Eye (tissue), 1 donor: ENCODE results near the gene PSME1.
A peak's percentile ranks its signal among the peaks of the same experiment; 100 is the strongest.

Source experiments
- DNase-seq: peaks from one replicate; pipeline ENCODE4 v3.0.0-alpha.2; 2015

The PSME1 gene

GRCh38 chr14:24147761-24148428 is 11.9 kb downstream of the PSME1 start:
- DNase-seq: no peak

DNA sequence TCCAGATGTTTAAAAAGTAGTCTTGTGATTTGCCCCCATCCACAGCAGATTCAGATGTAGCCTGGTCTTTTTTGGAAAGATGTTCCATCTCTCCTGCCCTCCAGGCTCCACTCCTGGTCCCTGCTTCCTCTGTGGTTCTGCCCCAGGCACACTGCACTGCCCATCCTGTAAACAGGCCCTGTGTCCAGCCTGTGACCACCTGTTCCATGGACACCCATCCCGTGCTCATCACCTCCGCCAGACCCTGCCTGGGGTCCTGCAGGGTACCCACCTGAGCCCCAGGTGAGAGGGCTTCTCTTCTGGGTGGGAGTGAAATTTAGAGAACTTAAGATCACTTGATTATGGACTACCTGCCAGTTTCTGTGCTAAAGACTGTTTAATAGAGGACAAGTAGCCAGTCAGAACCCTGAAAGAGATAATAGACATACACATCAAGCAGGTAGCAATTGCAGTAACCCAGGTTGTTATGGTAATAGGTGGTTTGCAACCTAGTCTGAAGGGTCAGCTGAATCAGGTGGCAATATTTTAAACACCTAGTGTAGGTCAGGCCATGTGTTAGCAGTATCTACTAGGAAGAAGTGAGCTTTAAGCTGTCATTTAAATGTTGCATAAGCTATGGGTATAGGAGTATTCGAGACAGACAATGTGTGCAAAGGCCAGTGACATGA is 13.4 kb downstream of the PSME1 start:
- no peak for DNase-seq

GRCh38 chr14:24150061-24150460 is 14.1 kb downstream of the PSME1 start:
- DNase-seq: no peak

GRCh38 chr14:24150567-24150966 is 14.6 kb downstream of the PSME1 start:
- no peak for DNase-seq

- DNase-seq: no peak
Observed at GRCh38 chr14:24150993-24151392, 15.0 kb downstream of the PSME1 start.

GRCh38 chr14:24151404-24152080 is 15.5 kb downstream of the PSME1 start:
- no peak for DNase-seq

DNA sequence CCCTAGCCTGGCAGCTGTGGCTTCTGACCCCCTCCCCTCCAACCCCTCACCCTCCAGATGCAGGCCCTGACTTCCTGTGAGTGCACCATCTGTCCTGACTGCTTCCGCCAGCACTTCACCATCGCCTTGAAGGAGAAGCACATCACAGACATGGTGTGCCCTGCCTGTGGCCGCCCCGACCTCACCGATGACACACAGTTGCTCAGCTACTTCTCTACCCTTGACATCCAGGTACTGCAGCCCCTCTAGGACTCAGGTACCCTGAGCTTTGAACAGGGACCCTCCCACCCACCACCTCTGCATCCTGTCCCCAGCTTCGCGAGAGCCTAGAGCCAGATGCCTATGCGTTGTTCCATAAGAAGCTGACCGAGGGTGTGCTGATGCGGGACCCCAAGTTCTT is 19.1 kb downstream of the PSME1 start:
- no peak for DNase-seq

DNA sequence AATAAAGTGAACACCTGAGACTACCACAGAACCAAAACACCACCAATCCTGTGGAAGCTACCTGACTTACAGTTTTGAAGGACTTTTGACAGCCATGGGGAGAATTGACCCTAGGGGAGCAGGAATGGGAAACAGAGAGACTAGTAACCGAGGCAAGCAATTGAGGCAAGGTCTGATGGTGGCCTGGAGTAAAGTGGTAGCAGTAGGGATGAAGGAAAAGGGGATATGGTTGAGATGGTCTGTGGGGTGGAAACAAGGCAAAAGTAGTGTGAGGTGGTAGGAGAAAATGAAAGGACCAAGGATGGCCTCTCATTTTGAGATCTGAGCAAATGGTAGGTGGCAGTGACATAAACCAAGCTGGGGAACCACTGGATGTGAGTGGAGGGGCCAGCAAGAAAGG is 20.8 kb downstream of the PSME1 start:
- no peak for DNase-seq

DNA sequence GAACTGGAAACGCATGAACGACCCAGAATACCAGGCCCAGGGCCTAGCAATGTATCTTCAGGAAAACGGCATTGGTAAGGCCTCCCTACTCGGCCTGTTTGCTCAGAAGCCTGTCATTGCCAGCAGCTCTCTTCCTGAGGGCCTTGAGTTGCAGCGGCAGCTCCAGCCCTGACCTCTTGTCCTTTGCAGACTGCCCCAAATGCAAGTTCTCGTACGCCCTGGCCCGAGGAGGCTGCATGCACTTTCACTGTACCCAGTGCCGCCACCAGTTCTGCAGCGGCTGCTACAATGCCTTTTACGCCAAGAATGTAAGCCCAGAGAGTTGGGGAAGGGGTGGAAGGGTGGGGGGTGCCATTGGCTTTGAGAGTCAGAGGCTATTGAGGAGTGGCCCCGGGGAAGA is 21.3 kb downstream of the PSME1 start:
- no peak for DNase-seq

DNA sequence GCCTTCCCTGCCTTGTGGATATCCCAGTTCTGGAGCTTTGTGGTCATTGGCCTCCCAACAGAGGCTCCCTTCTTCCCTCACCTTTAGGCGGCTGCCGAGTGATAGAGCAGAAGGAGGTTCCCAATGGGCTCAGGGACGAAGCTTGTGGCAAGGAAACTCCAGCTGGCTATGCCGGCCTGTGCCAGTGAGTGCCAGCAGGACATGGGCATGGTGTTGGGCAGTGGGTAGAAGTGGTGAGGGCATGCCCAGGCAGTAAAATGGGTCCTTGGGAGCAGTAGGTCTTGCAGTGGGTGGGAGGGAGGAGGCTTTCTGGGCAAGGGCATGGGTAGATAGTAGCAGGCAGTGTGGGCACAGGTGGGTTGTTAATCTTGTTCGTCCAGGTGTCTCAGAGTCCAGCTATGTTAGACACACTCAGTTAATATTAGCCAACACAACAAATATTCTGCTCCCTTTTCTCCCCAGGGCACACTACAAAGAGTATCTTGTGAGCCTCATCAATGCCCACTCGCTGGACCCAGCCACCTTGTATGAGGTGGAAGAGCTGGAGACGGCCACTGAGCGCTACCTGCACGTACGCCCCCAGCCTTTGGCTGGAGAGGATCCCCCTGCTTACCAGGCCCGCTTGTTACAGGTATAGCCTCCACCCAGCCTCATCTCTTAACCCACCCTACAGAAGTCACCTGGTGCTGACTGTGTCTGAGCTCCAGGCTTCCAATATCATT is 23.9 kb downstream of the PSME1 start:
- DNase-seq: no peak

- no peak for DNase-seq
Observed at GRCh38 chr14:24160499-24160849, 24.5 kb downstream of the PSME1 start.

DNA sequence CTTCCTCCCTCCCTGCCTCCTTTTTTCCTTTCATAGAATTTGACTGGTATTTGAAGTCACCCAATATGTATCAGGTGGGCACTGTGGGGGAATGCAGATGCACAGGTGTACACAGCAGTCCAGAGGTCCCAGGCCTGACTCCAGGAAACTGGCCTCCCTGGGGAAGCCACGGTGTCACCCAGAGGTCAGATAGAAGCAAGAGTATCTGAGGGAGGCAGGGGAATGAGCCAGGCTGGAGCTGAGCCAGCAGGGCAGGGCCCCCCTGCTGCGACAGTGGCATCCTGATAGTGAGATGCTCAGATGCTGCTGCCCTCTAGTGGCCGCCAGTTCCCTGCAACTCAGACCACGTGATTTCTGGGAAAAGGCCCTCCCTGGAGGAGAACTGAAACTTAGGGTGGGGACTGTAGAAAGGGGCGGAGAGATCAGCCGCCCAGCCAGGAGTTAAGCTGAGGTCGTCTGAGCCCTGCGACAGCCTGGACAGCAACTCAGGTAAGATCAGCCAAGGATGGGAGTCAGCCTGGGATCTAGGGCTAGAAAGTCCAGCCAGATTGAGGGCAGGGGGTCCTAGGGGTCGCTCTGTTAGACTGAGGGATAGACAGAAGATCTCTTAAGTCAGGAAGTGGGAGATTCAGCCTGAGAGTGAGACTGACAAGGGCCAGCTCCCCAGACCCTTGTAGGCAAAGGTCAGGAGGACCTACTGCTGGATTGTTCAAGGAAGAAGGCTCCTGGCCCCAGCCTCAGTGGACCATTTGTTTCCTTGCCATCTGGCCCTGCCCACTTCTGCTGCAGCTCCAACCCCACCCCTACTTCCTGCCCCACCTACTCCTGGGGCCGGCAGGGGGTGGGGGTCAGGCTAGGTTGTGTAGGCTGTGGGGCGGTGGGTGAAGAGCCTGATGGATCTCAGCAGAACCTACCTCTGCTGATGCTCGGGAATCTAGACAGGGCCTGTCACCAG is 25.1 kb downstream of the PSME1 start, which contains the start of gene IRF9:
Gene IRF9, plus strand, starts transcription at position 416 of the 955 bp plus-strand sequence. CDS start 880 bp downstream, outside the sequence.
- DNase-seq: peak; percentile 98

GRCh38 chr14:24162093-24162492 is 26.1 kb downstream of the PSME1 start:
- no peak for DNase-seq

GRCh38 chr14:24164518-24164991 is 28.6 kb downstream of the PSME1 start:
- no peak for DNase-seq

- no peak for DNase-seq
Observed at GRCh38 chr14:24165785-24166184, 29.8 kb downstream of the PSME1 start.

DNA sequence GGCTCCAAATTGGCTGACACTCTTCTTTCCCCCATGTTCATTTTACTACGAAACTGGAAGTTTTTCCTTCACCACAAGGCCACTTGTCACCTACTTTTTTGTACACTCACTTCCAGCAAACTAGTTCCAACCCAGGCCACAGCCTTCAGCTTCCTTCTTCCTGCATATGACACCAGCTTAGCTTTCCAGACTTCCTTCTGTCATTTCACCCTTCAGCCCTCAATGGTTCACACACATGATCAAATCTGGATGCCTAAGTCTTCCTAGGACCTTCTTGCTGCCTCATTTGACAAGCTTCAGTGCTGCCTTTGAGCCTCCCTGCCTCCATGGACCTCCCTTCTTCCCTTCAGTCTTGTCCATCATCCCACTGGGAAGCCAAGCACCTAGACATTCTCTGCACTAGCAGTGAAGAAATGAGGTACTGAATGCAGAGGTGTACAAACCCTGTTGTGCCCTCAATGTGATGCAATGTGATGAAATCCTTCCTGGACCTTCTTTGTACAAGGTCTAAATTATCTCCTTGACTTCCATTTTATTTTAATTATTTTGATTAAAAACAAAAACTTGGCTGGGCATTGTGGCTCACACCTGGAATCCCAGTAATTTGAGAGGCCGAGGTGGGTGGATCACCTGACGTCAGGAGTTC is 31.6 kb downstream of the PSME1 start:
- DNase-seq: no peak

- DNase-seq: peak; percentile 99
Observed at GRCh38 chr14:24171422-24172260, 35.6 kb downstream of the PSME1 start, which contains the start of gene REC8. Gene REC8, plus strand, starts transcription at chr14:24172080. Its CDS starts 473 bp downstream, at chr14:24172553.

GRCh38 chr14:24172261-24172860 is 36.4 kb downstream of the PSME1 start:
- DNase-seq: no peak

GRCh38 chr14:24172871-24173281 is 36.9 kb downstream of the PSME1 start:
- no peak for DNase-seq

GRCh38 chr14:24176599-24176998 is 40.6 kb downstream of the PSME1 start:
- DNase-seq: no peak
